Glutamatergic neuron (in vitro differentiated cells): ENCODE data around the gene GATAD1. TPM values are rescaled to one million over a fixed set of nuclear protein-coding genes. Genes with fewer than 3 reads are reported as not detected.

Source experiments
- DNase-seq: peaks from one replicate; pipeline ENCODE4 v3.0.0; 2022
- H3K27ac Mint-ChIP-seq: one replicate; pipeline ENCODE4 v1.8.0; 2020; ENCODE audit warnings: mild to moderate bottlenecking, mixed read lengths, inconsistent platforms; ENCODE audit not compliant: unreplicated experiment
- H3K27me3 Mint-ChIP-seq: one replicate; pipeline ENCODE4 v1.8.0; 2020; ENCODE audit warnings: mild to moderate bottlenecking, moderate library complexity, mixed read lengths, inconsistent platforms; ENCODE audit not compliant: unreplicated experiment
- H3K36me3 Mint-ChIP-seq: one replicate; pipeline ENCODE4 v1.8.0; 2020; ENCODE audit warnings: mild to moderate bottlenecking, mixed read lengths, inconsistent platforms; ENCODE audit not compliant: unreplicated experiment
- H3K4me1 Mint-ChIP-seq: one replicate; pipeline ENCODE4 v1.8.0; 2020; ENCODE audit warnings: mild to moderate bottlenecking, low read depth, mixed read lengths, inconsistent platforms; ENCODE audit not compliant: unreplicated experiment
- H3K4me3 Mint-ChIP-seq: one replicate; pipeline ENCODE4 v1.8.0; 2020; ENCODE audit warnings: mild to moderate bottlenecking, mixed read lengths, inconsistent platforms; ENCODE audit not compliant: unreplicated experiment
- H3K9me3 Mint-ChIP-seq: one replicate; pipeline ENCODE4 v1.8.0; 2020; ENCODE audit warnings: mild to moderate bottlenecking, moderate library complexity, mixed read lengths, inconsistent platforms; ENCODE audit not compliant: unreplicated experiment
- total RNA-seq: library from RNA; stranded (reverse); fragmentation: NEBNext Ultra II Directional; extraction: Animal tissue kit (Norgen Biotek cat#: 25700); gene quantifications from one replicate; pipeline ENCODE4 v1.2.1, GENCODE V29; 2021; ENCODE audit not compliant: unreplicated experiment
- TF ChIP-seq, protein P1 (sequence below): fragments of 200-600 bp; sonication (generic); IDR thresholded peaks from one replicate; pipeline ENCODE4 v1.5.0; 2021; ENCODE audit not compliant: partially characterized antibody, unreplicated experiment

The GATAD1 gene
- total RNA-seq, 1 donor from 2014 or later = 20.3 TPM

DNA sequence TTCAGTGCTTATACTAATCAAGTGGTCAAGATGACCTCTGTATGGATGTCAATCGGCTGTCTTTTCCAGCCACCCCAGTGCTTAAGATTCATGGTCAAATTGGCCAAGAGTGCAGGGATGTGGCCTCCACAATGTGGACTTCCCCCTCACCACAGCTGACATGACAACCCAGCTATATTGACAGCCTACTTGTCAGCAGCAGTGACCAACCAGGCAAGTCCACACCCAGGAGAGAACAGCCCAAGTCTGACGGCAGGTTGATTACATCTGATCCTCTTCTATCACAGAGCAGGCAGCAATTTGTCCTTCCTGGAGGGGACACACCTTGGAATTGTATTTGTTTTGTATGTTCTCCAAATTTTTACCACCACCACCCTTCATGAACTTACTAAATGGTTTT lies 38.7 kb downstream of the GATAD1 start:
- TF ChIP-seq, protein P1, sequence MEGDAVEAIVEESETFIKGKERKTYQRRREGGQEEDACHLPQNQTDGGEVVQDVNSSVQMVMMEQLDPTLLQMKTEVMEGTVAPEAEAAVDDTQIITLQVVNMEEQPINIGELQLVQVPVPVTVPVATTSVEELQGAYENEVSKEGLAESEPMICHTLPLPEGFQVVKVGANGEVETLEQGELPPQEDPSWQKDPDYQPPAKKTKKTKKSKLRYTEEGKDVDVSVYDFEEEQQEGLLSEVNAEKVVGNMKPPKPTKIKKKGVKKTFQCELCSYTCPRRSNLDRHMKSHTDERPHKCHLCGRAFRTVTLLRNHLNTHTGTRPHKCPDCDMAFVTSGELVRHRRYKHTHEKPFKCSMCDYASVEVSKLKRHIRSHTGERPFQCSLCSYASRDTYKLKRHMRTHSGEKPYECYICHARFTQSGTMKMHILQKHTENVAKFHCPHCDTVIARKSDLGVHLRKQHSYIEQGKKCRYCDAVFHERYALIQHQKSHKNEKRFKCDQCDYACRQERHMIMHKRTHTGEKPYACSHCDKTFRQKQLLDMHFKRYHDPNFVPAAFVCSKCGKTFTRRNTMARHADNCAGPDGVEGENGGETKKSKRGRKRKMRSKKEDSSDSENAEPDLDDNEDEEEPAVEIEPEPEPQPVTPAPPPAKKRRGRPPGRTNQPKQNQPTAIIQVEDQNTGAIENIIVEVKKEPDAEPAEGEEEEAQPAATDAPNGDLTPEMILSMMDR = no peak
- Mint-ChIP-seq H3K27ac (no peak overlapping the region), H3K4me3 (no peak overlapping the region), H3K27me3 (no peaks in the 10 kb centered on the region), H3K4me1 (no peaks in the 10 kb centered on the region), H3K36me3 (no peaks in the 10 kb centered on the region), H3K9me3 (no peaks in the 10 kb centered on the region)
- DNase-seq = no peak

DNA sequence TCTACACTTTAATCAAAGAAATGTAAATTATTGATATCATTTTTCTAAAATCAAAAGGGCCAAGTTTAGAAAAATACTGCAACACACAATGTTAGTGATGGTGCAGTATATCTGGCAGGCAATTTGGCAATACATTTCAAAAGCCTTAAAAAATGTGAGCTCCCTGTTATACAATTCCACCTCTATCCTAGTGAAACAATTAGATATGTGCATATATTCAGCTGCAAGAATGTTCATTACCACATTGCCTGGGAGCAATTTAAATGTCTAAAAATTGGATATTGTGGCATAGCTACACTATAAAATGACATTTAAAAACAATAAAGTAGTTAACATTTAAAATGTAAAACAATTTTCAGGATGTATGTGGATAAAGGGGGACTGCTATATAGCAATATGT lies 40.5 kb downstream of the GATAD1 start:
- TF ChIP-seq, protein P1 = no peak
- Mint-ChIP-seq H3K36me3 (no peaks in the 10 kb centered on the region), H3K9me3 (no peaks in the 10 kb centered on the region), H3K4me1 (no peaks in the 10 kb centered on the region), H3K27me3 (no peaks in the 10 kb centered on the region), H3K27ac (no peak overlapping the region), H3K4me3 (no peak overlapping the region)
- no peak for DNase-seq

DNA sequence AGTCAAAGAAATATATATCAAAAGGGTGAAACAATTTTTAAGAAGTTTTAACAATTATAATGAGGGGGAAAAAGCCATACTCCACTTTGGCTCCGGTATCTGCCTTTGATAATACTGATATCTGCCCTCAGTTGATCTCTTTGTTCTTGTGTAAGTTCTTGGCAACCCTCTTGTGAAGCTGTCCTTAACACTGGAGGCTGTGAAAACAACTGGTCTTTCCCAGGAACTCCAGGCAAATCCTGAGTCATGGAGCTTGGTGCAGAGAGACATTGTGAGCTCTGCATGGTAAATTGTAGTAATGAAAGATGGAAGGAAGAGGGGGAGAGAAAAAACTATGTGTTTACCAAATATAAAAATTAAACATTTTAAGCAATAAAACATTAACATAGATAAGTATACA lies 42.4 kb downstream of the GATAD1 start:
- H3K27me3 Mint-ChIP-seq = no peaks in the 10 kb centered on the region
- TF ChIP-seq, protein P1 = no peak
- no peak overlapping the region for H3K4me3 Mint-ChIP-seq
- H3K9me3 Mint-ChIP-seq = no peaks in the 10 kb centered on the region
- no peaks in the 10 kb centered on the region for H3K36me3 Mint-ChIP-seq
- H3K4me1 Mint-ChIP-seq = no peaks in the 10 kb centered on the region
- H3K27ac Mint-ChIP-seq = no peak overlapping the region
- DNase-seq = no peak

DNA sequence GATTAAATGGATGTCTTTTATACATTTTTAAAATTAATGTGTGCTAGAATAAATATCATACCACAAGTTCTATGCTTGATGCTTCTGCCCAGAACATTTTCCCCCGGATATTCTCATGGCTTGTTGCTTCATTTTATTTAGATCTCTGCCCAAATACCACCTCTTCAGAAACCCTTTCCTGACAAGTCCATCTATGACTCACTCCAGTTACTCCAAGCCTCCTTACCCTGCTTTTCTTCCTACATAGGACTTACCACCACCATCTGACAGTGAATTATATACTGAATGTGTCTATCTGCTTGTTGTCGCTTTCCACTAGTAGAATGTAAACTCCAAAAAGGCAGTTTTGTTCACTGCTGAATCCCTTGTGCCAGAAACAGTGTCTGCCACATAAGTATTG lies 49.6 kb downstream of the GATAD1 start:
- Mint-ChIP-seq H3K9me3 (no peaks in the 10 kb centered on the region), H3K36me3 (no peaks in the 10 kb centered on the region), H3K4me1 (no peaks in the 10 kb centered on the region), H3K4me3 (no peak overlapping the region), H3K27ac (no peak overlapping the region), H3K27me3 (no peaks in the 10 kb centered on the region)
- TF ChIP-seq, protein P1 = no peak
- no peak for DNase-seq

DNA sequence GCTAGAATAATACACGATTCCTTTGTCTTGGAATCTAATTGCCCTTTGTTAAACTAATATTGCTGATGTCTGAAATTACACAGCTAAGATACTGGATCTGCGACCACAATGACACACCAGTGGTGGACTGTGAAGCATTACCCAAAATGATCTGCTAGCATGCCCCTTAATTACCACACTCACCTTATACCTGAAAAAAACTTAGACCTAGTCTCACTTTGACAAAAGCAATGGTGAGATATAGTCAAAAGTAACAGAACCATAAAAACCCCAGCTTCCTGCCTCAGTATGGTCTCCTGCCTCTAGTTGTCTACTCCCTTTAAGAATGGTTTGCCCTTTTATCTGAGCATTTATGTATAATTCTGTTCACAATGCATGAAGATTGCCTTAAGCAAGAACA lies 51.3 kb downstream of the GATAD1 start:
- TF ChIP-seq, protein P1 = no peak
- no peak for DNase-seq
- H3K27me3 Mint-ChIP-seq = no peaks in the 10 kb centered on the region
- H3K27ac Mint-ChIP-seq = no peak overlapping the region
- no peaks in the 10 kb centered on the region for H3K4me1 Mint-ChIP-seq
- no peaks in the 10 kb centered on the region for H3K9me3 Mint-ChIP-seq
- H3K4me3 Mint-ChIP-seq = no peak overlapping the region
- H3K36me3 Mint-ChIP-seq = no peaks in the 10 kb centered on the region
